Stomach smooth muscle (tissue), 2 donors: ENCODE measurements around the gene LRRC61.

Experiments used
- H3K27ac ChIP-seq: one replicate; pipeline ENCODE4 v1.7.0; 2013; ENCODE audit warnings: mild to moderate bottlenecking, low read length, inconsistent platforms
- H3K27me3 ChIP-seq, 2 donors: one replicate each; pipeline ENCODE4 v1.7.0; 2013; ENCODE audit warnings: low read length in 2 of 2; ENCODE audit not compliant: insufficient read depth in 2 of 2, control insufficient read depth in 1 of 2
- H3K36me3 ChIP-seq, 2 donors: one replicate each; pipeline ENCODE4 v1.7.0; 2013; ENCODE audit warnings: low read length in 2 of 2; ENCODE audit not compliant: control insufficient read depth in 2 of 2, insufficient read depth in 2 of 2
- H3K4me1 ChIP-seq: one replicate; pipeline ENCODE4 v1.7.0; 2013; ENCODE audit warnings: low read length; ENCODE audit not compliant: control insufficient read depth, insufficient read depth
- H3K4me3 ChIP-seq, 2 donors: one replicate each; pipeline ENCODE4 v1.7.0; 2013; ENCODE audit warnings: low read length in 2 of 2
- H3K9ac ChIP-seq, 2 donors: one replicate each; pipeline ENCODE4 v1.7.0; 2013; ENCODE audit warnings: low read length in 2 of 2, mild to moderate bottlenecking in 1 of 2
- H3K9me3 ChIP-seq, 2 donors: one replicate each; pipeline ENCODE4 v1.7.0; 2013; ENCODE audit warnings: low read length in 2 of 2; ENCODE audit not compliant: control insufficient read depth in 2 of 2
- donor health status: healthy.
- donor health status: Pancreatic carcinoma.

The LRRC61 gene

DNA sequence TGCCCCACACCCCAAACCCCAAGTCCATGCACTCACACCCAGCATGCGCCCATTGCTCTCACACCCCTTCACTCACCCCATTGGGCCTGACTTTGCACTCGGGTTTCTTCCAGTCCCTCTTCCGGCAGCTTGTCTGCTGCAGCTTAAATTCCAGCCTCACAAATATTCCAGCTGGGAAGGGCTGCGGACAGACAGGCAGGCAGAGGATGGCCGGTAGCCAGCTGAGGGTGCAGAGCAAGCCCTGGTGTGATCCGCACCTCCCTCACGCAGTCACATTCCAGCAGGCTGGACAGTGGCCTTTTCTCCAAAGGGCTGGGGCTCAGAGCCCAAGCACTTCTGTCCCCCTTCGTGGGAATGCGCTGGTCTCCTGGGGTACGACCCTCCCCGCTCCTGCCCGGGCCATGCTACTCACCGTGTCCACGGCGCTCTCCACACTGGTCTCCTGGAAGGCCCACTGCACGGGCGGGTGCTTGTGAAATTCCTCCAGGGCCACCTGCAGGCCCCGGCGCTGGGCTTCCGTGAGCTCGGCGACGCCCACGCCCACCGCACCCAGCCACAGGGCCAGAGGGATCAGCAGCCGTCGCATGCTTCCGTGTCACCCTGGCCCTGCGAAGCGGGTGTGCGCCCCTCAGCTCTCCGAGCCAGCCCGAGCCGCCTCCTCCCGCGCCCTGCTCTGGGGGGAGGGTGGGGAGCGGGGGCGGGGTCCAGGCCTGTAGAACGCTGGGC, 17.0 kb downstream of the LRRC61 start:
- peak overlapping the region; percentile 47 for H3K9ac ChIP-seq
- H3K27me3 ChIP-seq, result no peaks in the 10 kb centered on the region
- peaks cover 6 to 8% of the 10 kb centered on the region in 2 donors for H3K36me3 ChIP-seq
- peaks cover 60% of the 10 kb centered on the region for H3K4me1 ChIP-seq
- H3K9me3 ChIP-seq, result peaks cover 0 to 5% of the 10 kb centered on the region in 2 donors
- H3K4me3 ChIP-seq, result peak overlapping the region; percentile 82 to 87
- peak overlapping the region; percentile 58 for H3K27ac ChIP-seq

DNA sequence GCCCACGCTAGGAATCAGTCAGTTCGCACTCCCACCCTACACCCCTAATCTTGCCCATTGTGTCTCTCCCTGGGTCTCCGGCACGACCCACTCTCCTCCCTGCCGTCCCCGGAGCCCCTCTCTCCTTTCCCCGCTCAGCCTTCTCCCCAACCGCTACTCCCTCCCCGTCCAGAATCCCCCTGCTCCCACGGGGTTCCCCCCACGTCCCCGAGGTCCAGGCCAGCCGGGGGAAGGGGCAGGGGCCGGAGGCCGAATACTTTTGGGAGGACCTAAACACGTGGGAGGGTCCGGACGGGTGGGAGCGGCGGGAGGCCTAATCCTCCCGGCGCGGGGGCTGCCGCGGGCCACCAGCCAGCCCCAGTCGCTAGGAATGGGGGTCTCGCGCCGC, 17.7 kb downstream of the LRRC61 start:
- Histone ChIP-seq H3K27me3 (no peaks in the 10 kb centered on the region), H3K27ac (peak overlapping the region; percentile 58)

DNA sequence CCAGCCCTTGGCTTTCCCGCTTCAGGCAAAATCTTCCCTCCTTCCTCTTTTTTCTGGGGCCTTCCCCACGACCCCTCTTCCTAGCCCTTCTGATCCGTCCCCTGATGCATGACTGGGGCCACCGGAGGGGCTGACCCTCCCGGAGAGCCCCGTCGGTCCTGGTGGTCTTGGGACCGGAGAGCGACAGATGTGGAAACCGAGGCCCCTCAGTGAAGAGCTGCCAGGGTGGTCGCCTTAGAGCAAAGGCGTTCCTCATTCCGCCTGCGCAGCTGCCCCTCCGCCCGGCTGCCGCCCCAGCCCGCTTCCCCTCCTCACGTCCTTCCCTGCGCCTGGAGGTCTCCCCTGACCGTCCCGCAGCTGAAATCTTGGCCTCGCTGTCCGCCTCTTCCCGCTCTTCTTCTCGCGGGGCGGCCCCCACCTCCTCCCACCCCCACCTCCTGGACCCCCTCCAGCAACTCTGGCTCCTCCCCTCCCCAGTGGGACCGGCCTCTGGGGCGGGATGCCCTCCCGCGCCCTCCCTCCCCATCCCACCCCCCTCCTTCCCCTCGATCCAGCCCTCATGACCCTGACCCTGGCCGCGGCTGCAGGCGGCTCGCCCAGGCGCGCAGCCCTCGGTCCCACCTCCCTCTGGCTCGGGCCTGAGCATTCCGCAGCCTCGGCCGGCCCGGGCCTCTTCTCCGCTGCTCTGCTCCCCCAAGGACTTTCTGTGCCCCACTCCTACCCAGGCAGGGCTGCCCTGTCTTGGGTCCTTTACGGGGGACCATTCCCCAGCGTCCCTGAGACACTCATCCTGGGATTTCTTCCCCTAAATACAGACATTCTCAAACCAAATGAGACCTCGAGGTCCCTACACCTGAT, 18.3 kb downstream of the LRRC61 start, which contains the start of gene RARRES2:
TSS of gene RARRES2 (minus strand) at position 367 of the 858 bp plus-strand sequence. CDS start 1,020 bp downstream, outside the sequence.
- Histone ChIP-seq H3K4me1 (peaks cover 48% of the 10 kb centered on the region), H3K9me3 (peaks cover 0 to 5% of the 10 kb centered on the region in 2 donors), H3K4me3 (peak within 1 kb of the TSS; percentile 82 to 87), H3K27me3 (no peaks in the 10 kb centered on the region), H3K36me3 (peaks cover 5 to 8% of the 10 kb centered on the region in 2 donors), H3K27ac (peak within 1 kb of the TSS; percentile 58), H3K9ac (peak within 1 kb of the TSS; percentile 75 to 79)

More for the DNA sequence above, 17.7 kb downstream of the LRRC61 start:
- peaks cover 54% of the 10 kb centered on the region for H3K4me1 ChIP-seq
- H3K9ac ChIP-seq, result peak overlapping the region; percentile 75 to 79
- peaks cover 6 to 8% of the 10 kb centered on the region in 2 donors for H3K36me3 ChIP-seq
- H3K9me3 ChIP-seq, result peaks cover 0 to 5% of the 10 kb centered on the region in 2 donors
- peak overlapping the region; percentile 82 to 87 for H3K4me3 ChIP-seq

DNA sequence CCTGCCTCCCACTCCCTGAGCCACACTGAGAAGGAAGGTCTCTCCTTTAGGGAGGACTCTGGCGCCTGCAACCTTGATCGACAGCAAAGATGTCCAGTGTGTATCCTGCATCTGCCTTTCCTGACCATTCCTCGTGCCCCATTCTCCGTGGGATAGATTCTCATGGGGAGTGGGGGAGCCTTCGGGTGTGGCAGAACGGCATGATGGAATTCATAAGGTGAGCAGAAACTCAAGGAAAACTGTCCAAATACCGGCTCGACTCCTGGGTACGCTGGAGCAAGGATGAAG, 18.9 kb downstream of the LRRC61 start:
- peak overlapping the region; percentile 19 to 76 for H3K9ac ChIP-seq
- peaks cover 0 to 4% of the 10 kb centered on the region in 2 donors for H3K36me3 ChIP-seq
- peak overlapping the region; percentile 49 for H3K27ac ChIP-seq
- H3K4me3 ChIP-seq, result peak overlapping the region in 1 of 2 donors; percentile 82
- H3K27me3 ChIP-seq, result no peaks in the 10 kb centered on the region
- peaks cover 0 to 5% of the 10 kb centered on the region in 2 donors for H3K9me3 ChIP-seq
- H3K4me1 ChIP-seq, result peaks cover 44% of the 10 kb centered on the region

DNA sequence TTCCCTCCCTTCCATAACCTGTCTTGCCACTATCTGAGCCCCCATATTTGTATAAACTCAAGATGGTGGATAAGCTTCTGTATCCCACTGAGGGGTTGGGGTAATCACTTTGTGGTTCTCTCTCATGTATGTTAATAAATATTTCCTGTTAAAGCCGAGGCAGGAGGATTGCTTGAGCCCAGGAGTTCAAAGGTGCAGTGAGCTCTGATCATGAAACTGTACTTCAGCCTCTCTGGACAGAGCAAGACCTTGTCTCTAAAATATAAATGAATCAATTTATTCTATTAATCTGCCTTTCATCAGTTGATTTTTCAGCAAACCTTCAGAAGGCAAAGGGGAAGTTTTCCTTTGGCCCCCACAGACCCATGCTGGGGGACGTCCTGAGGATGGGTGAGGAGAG, 20.1 kb downstream of the LRRC61 start:
- H3K4me1 ChIP-seq, result peaks cover 32% of the 10 kb centered on the region
- H3K36me3 ChIP-seq, result peaks cover 0 to 3% of the 10 kb centered on the region in 2 donors
- H3K27ac ChIP-seq, result no peak overlapping the region
- no peaks in the 10 kb centered on the region for H3K27me3 ChIP-seq
- peaks cover 0 to 5% of the 10 kb centered on the region in 2 donors for H3K9me3 ChIP-seq
- no peak overlapping the region for H3K4me3 ChIP-seq
- no peak overlapping the region for H3K9ac ChIP-seq

DNA sequence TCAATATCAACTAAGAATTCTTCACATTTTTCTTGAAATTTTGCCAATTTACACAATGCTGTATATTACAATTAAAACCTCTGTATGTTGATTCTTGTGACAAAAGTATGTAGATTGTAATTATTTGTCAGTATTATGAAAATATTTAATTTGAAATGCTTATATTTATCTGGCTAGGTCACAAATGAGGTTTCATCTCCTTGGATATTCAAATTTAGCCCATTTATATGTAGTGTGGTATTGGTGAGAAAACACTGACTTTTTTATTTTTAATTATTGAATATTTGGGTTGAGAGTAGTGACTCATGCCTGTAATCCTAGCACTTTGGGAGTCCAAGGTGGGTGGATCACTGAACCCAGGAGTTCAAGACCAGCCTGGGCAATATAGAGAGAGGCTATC, 21.1 kb downstream of the LRRC61 start:
- Histone ChIP-seq H3K9ac (no peak overlapping the region), H3K4me1 (peaks cover 22% of the 10 kb centered on the region), H3K36me3 (no peaks in the 10 kb centered on the region), H3K4me3 (no peak overlapping the region), H3K27me3 (no peaks in the 10 kb centered on the region), H3K9me3 (peaks cover 0 to 5% of the 10 kb centered on the region in 2 donors), H3K27ac (no peak overlapping the region)

DNA sequence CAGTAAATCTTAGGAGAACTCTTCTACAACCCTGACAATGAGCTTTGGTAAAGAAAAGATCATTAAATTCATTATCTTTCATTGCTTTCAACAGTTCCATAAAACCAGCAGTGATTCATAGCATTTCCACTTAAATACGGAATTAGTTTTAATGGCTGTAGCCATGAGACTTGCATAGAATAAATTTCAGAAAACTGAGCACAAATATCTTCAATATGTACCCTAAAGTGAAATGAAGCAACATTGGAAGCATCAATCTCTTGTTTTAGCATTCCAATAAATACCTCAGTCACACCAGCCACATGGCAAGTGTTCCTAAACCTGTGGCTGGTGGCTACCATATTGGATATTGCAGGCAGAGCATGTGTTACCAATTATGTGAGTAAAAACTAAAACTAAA, 21.9 kb downstream of the LRRC61 start:
- H3K9ac ChIP-seq, result no peak overlapping the region
- H3K36me3 ChIP-seq, result no peaks in the 10 kb centered on the region
- H3K4me1 ChIP-seq, result peaks cover 14% of the 10 kb centered on the region
- no peaks in the 10 kb centered on the region for H3K27me3 ChIP-seq
- peaks cover 0 to 5% of the 10 kb centered on the region in 2 donors for H3K9me3 ChIP-seq
- H3K27ac ChIP-seq, result no peak overlapping the region
- no peak overlapping the region for H3K4me3 ChIP-seq

DNA sequence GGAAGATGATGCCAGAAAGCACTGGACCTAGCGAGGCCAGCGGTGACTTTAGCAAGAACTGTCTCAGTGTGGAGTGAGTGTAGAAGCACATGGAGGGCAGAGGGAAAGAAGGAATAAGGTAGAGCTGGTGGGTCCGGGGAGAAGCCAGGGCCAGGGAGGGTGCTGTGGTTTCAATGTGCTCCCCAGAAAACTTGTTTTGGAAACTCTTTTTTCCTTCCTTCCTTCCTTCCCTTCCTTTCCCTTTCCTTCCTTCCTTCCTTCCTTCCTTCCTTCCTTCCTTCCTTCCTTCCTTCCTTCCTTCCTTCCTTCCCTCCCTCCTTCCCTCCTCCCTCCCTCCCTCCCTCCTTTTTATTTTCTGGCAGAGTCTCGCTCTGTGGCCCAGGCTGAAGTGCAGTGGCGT, 23.8 kb downstream of the LRRC61 start:
- peaks cover 5% of the 10 kb centered on the region for H3K4me1 ChIP-seq
- H3K9me3 ChIP-seq, result peaks cover 0 to 5% of the 10 kb centered on the region in 2 donors
- H3K36me3 ChIP-seq, result no peaks in the 10 kb centered on the region
- no peak overlapping the region for H3K9ac ChIP-seq
- H3K27ac ChIP-seq, result no peak overlapping the region
- H3K27me3 ChIP-seq, result no peaks in the 10 kb centered on the region
- H3K4me3 ChIP-seq, result no peak overlapping the region

DNA sequence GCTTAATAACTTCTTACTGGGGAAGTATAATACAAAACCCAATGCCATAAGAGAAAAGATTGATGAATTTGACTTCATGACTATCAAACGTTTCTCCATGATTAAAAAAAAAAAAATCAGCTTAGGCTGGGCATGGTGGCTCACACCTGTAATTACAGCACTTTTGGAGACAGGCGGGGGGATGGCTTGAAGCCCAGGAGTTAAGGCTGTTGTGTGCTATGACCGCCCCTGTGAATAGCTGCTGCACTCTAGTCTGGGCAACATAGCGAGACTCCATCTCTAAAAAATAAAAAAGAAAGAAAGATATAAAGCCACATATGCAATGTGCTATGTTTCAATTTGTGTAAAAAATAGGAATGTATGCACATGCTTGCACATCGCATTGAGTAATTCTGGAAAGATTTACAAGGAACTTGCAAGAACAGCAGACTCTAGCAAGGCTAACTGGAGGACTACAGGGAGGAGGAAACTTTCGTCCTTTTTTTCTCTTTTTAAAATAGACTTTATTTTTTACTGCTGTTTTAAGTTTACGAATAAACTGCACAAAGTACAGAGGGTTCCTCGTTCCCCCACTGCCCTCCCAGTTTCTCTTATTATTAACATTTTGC, 28.5 kb downstream of the LRRC61 start:
- no peaks in the 10 kb centered on the region for H3K36me3 ChIP-seq
- peaks cover 11% of the 10 kb centered on the region for H3K4me1 ChIP-seq
- no peak overlapping the region for H3K9ac ChIP-seq
- H3K27me3 ChIP-seq, result no peaks in the 10 kb centered on the region
- H3K4me3 ChIP-seq, result no peak overlapping the region
- no peaks in the 10 kb centered on the region for H3K9me3 ChIP-seq
- H3K27ac ChIP-seq, result no peak overlapping the region

DNA sequence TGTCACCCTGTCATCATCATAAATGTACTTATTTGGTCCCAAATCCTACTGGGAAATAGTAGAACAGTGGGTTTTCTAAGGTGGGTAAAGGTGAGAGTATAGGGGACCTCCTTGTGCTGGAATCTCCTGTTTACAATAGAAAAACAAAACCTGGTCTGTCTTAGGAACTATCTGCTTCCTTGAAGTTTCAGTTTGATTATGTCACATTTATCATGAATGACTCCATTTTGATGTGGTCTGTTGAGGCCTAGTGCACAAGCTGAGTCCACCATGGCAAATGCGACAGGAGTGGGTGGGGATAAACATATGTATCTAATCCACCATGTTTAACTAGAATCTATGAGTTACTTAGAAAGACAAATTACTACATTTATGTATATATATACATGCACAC, 32.5 kb downstream of the LRRC61 start:
- H3K9me3 ChIP-seq, result no peaks in the 10 kb centered on the region
- no peaks in the 10 kb centered on the region for H3K27me3 ChIP-seq
- H3K9ac ChIP-seq, result no peak overlapping the region
- no peaks in the 10 kb centered on the region for H3K36me3 ChIP-seq
- peak overlapping the region; percentile 7 for H3K27ac ChIP-seq
- peaks cover 11% of the 10 kb centered on the region for H3K4me1 ChIP-seq
- H3K4me3 ChIP-seq, result no peak overlapping the region
